SK-N-MC (cell line): ENCODE measurements around the gene PTPRN.

Experiments used
- EZH2 ChIP-seq: fragments of 200-600 bp; sonication (generic); IDR thresholded peaks from one replicate; pipeline ENCODE4 v1.6.1; 2017; ENCODE audit warnings: antibody characterized with exemption
- FOXP2 ChIP-seq: optimal IDR thresholded peaks from 2 replicates; pipeline ENCODE3; 2011; ENCODE audit warnings: mild to moderate bottlenecking, moderate library complexity; ENCODE audit not compliant: insufficient read depth; ENCODE audit errors: extremely low read length, control extremely low read depth
- POLR2AphosphoS5 ChIP-seq: IDR thresholded peaks from 2 replicates; pipeline ENCODE4 v1.6.1; 2012; ENCODE audit warnings: mild to moderate bottlenecking, low read depth, low read length, borderline replicate concordance

GRCh38 chr2:219350215-219350614 is 41.0 kb upstream of the PTPRN start:
- TF ChIP-seq POLR2AphosphoS5 = no peak
- no peak for TF ChIP-seq EZH2
- TF ChIP-seq FOXP2 = no peak
